Measurements from ENCODE around the gene CAB39. TPM values are rescaled to one million over a fixed set of nuclear protein-coding genes. Genes with fewer than 3 reads are reported as not detected.

The CAB39 gene
- total RNA-seq, 2 donors from 2014 or later: 32.3 to 34.5 TPM

DNA sequence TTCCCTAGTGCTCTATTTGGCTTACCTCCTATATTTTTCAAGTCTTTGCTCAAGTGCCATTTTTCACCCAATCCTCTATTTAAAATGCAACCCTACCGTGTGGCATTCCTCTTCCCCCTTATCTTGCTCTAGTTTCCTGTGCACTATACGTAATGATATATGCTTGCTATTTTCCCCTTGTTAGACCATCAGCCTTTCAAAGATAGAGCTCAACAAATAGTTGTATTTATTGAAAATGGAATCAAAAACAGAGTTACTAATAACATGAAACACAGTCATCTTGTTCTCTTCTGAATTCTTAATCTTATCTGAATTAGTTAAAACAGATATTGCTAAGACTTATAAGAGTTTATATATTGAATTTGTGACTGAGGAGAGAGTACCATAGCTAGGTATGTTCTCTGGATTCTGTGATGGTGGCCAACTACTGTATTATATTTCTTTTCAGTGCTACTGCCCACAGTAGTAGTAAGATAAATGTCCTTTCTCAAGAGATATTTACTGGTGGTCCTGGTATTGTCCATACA lies 55.3 kb downstream of the CAB39 start:
- Histone ChIP-seq H3K4me1 (peaks cover 5% of the 10 kb centered on the region), H3K36me3 (replicated peaks in 1 of 2; ENCODE audit: insufficient read depth in 1 of 2, low read depth in 2 of 2) (no peaks in the 10 kb centered on the region), H3K27me3 (no peaks in the 10 kb centered on the region), H3K4me3 (no peak overlapping the region), H3K9me3 (no peaks in the 10 kb centered on the region), H3K27ac (no peak overlapping the region)
- no peak for TF ChIP-seq POLR2A (IDR thresholded peaks at IDR 0.05)
- TF ChIP-seq, protein P1, sequence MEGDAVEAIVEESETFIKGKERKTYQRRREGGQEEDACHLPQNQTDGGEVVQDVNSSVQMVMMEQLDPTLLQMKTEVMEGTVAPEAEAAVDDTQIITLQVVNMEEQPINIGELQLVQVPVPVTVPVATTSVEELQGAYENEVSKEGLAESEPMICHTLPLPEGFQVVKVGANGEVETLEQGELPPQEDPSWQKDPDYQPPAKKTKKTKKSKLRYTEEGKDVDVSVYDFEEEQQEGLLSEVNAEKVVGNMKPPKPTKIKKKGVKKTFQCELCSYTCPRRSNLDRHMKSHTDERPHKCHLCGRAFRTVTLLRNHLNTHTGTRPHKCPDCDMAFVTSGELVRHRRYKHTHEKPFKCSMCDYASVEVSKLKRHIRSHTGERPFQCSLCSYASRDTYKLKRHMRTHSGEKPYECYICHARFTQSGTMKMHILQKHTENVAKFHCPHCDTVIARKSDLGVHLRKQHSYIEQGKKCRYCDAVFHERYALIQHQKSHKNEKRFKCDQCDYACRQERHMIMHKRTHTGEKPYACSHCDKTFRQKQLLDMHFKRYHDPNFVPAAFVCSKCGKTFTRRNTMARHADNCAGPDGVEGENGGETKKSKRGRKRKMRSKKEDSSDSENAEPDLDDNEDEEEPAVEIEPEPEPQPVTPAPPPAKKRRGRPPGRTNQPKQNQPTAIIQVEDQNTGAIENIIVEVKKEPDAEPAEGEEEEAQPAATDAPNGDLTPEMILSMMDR (IDR thresholded peaks at IDR 0.05): no peak
- WGBS, 2 donors: 91 to 94% methylated on average over 2 of the region's 2 CpGs
- intact Hi-C loops (cut with DNase I): no loop called here
- no peak for DNase-seq
- ATAC-seq: no peak

- H3K36me3 ChIP-seq (replicated peaks in 1 of 2; ENCODE audit: insufficient read depth in 1 of 2, low read depth in 2 of 2): no peaks in the 10 kb centered on the region
- TF ChIP-seq, protein P1 (IDR thresholded peaks at IDR 0.05): no peak
- no peak for TF ChIP-seq POLR2A (IDR thresholded peaks at IDR 0.05)
- no peaks in the 10 kb centered on the region for H3K27me3 ChIP-seq
- DNase-seq (no peak), ATAC-seq (no peak)
- WGBS, 2 donors: 92 to 94% methylated on average over 3 of the region's 3 CpGs
- H3K4me1 ChIP-seq: peaks cover 17% of the 10 kb centered on the region
- H3K4me3 ChIP-seq: no peak overlapping the region
- H3K27ac ChIP-seq: no peak overlapping the region
- intact Hi-C loops (cut with DNase I): no loop called here
- H3K9me3 ChIP-seq: no peaks in the 10 kb centered on the region
Observed at GRCh38 chr2:230770804-230771203, 58.2 kb downstream of the CAB39 start.

- peaks cover 17% of the 10 kb centered on the region for H3K4me1 ChIP-seq
- intact Hi-C loops (cut with DNase I): no loop called here
- TF ChIP-seq POLR2A (IDR thresholded peaks at IDR 0.05): no peak
- TF ChIP-seq, protein P1 (IDR thresholded peaks at IDR 0.05): no peak
- no peaks in the 10 kb centered on the region for H3K9me3 ChIP-seq
- no peaks in the 10 kb centered on the region for H3K36me3 ChIP-seq (replicated peaks in 1 of 2; ENCODE audit: insufficient read depth in 1 of 2, low read depth in 2 of 2)
- no peak for DNase-seq
- no peaks in the 10 kb centered on the region for H3K27me3 ChIP-seq
- no peak overlapping the region for H3K4me3 ChIP-seq
- ATAC-seq: no peak
- H3K27ac ChIP-seq: no peak overlapping the region
- 89 to 100% methylated on average over 2 of the region's 2 CpGs for WGBS, 2 donors
Observed at GRCh38 chr2:230772156-230772555, 59.5 kb downstream of the CAB39 start.

GRCh38 chr2:230773039-230773773 lies 60.6 kb downstream of the CAB39 start:
- DNase-seq: no peak
- intact Hi-C loops (cut with DNase I): no loop called here
- no peak overlapping the region for H3K4me3 ChIP-seq
- no peaks in the 10 kb centered on the region for H3K27me3 ChIP-seq
- 96% methylated on average over 4 of the region's 4 CpGs for WGBS, 2 donors
- H3K27ac ChIP-seq: no peak overlapping the region
- H3K9me3 ChIP-seq: no peaks in the 10 kb centered on the region
- no peaks in the 10 kb centered on the region for H3K36me3 ChIP-seq (replicated peaks in 1 of 2; ENCODE audit: insufficient read depth in 1 of 2, low read depth in 2 of 2)
- no peak for ATAC-seq
- peaks cover 17% of the 10 kb centered on the region for H3K4me1 ChIP-seq
- no peak for TF ChIP-seq POLR2A (IDR thresholded peaks at IDR 0.05)
- TF ChIP-seq, protein P1 (IDR thresholded peaks at IDR 0.05): no peak
